Mesenchymal stem cell (in vitro differentiated cells and primary cell): Measurements from ENCODE around the gene SEMA5B.

Experiments used
- DNase-seq: peaks from one replicate; pipeline ENCODE4 v3.0.0-alpha.2; 2013
- H2AFZ ChIP-seq: one replicate; pipeline ENCODE4 v1.6.1; 2013; ENCODE audit warnings: low read depth, mild to moderate bottlenecking, control low read depth, inconsistent platforms, low read length, moderate library complexity
- H2AK5ac ChIP-seq: 2 replicates; pipeline ENCODE4 v1.6.1; 2013; ENCODE audit warnings: low read length, moderate library complexity, mild to moderate bottlenecking, inconsistent platforms; ENCODE audit not compliant: severe bottlenecking
- H2BK120ac ChIP-seq: one replicate; pipeline ENCODE4 v1.6.1; 2013; ENCODE audit warnings: low read depth, mild to moderate bottlenecking, inconsistent platforms, low read length, moderate library complexity
- H2BK12ac ChIP-seq, 2 experiments: one replicate each; pipeline ENCODE4 v1.6.1; 2013; ENCODE audit warnings: inconsistent platforms in 2 of 2, low read length in 2 of 2, mild to moderate bottlenecking in 2 of 2, moderate library complexity in 2 of 2, control low read depth in 1 of 2
- H2BK15ac ChIP-seq: one replicate; pipeline ENCODE4 v1.6.1; 2013; ENCODE audit warnings: mild to moderate bottlenecking, low read depth, inconsistent platforms; ENCODE audit not compliant: poor library complexity, severe bottlenecking
- H2BK5ac ChIP-seq: 2 replicates; pipeline ENCODE4 v1.6.1; 2013; ENCODE audit warnings: low read depth, mild to moderate bottlenecking, low read length, control low read depth, inconsistent platforms; ENCODE audit not compliant: poor library complexity, severe bottlenecking
- H3K14ac ChIP-seq, 2 experiments: one replicate each; pipeline ENCODE4 v1.6.1; 2013; ENCODE audit warnings: inconsistent platforms in 2 of 2, low read length in 2 of 2, control low read depth in 1 of 2, mild to moderate bottlenecking in 1 of 2, moderate library complexity in 1 of 2
- H3K18ac ChIP-seq, 2 experiments: one replicate each; pipeline ENCODE4 v1.6.1; 2013; ENCODE audit warnings: inconsistent platforms in 2 of 2, low read length in 2 of 2, control low read depth in 1 of 2, low read depth in 1 of 2, mild to moderate bottlenecking in 1 of 2
- H3K23ac ChIP-seq, 2 experiments: one replicate each; pipeline ENCODE4 v1.6.1; 2013; ENCODE audit warnings: inconsistent platforms in 2 of 2, low read length in 2 of 2, mild to moderate bottlenecking in 2 of 2, moderate library complexity in 2 of 2, control low read depth in 1 of 2
- H3K27ac ChIP-seq: 2 replicates; pipeline ENCODE4 v1.5.1; 2013; ENCODE audit warnings: mild to moderate bottlenecking, moderate library complexity, low read length, control low read depth, inconsistent platforms; ENCODE audit not compliant: poor library complexity, severe bottlenecking
- H3K27me3 ChIP-seq, 2 experiments: 2 replicates each; pipeline versions ENCODE4 v1.6.1 to v1.7.0; 2013; ENCODE audit warnings: low read length in 2 of 2, mild to moderate bottlenecking in 2 of 2, moderate library complexity in 2 of 2, control low read depth in 1 of 2, inconsistent platforms in 1 of 2; ENCODE audit not compliant: control insufficient read depth in 1 of 2, insufficient read depth in 1 of 2
- H3K36me3 ChIP-seq, 2 experiments: 2 replicates each; pipeline versions ENCODE4 v1.6.1 to v1.7.0; 2013; ENCODE audit warnings: low read length in 2 of 2, control low read depth in 1 of 2, inconsistent platforms in 1 of 2, low read depth in 1 of 2, mild to moderate bottlenecking in 1 of 2; ENCODE audit not compliant: insufficient read depth in 2 of 2, control insufficient read depth in 1 of 2
- H3K4ac ChIP-seq, 2 experiments: one replicate each; pipeline ENCODE4 v1.6.1; 2013; ENCODE audit warnings: inconsistent platforms in 2 of 2, low read length in 2 of 2, mild to moderate bottlenecking in 2 of 2, moderate library complexity in 2 of 2, control low read depth in 1 of 2, low read depth in 1 of 2
- H3K4me1 ChIP-seq: 2 replicates; pipeline ENCODE4 v1.6.1; 2013; ENCODE audit warnings: low read depth, low read length, control low read depth; ENCODE audit not compliant: control insufficient read depth, insufficient read depth
- H3K4me2 ChIP-seq: 2 replicates; pipeline ENCODE4 v1.6.1; 2013; ENCODE audit warnings: low read length, mild to moderate bottlenecking, inconsistent platforms; ENCODE audit not compliant: poor library complexity, severe bottlenecking
- H3K4me3 ChIP-seq, 2 experiments: 2 replicates each; pipeline versions ENCODE4 v1.5.1 to v1.7.0; 2013; ENCODE audit warnings: low read length in 2 of 2, mild to moderate bottlenecking in 2 of 2, control low read depth in 1 of 2, low read depth in 1 of 2; ENCODE audit not compliant: insufficient read depth in 1 of 2
- H3K79me1 ChIP-seq: replicated peaks from 2 replicates; pipeline ENCODE4 v1.6.1; 2013; ENCODE audit warnings: mild to moderate bottlenecking, control low read depth, low read length, inconsistent platforms; ENCODE audit not compliant: poor library complexity, severe bottlenecking
- H3K9ac ChIP-seq: 2 replicates; pipeline ENCODE4 v1.7.0; 2013; ENCODE audit warnings: mild to moderate bottlenecking, low read length, moderate library complexity
- H3K9me3 ChIP-seq: 2 replicates; pipeline ENCODE4 v1.7.0; 2013; ENCODE audit warnings: mild to moderate bottlenecking, low read length; ENCODE audit not compliant: control insufficient read depth
- H4K8ac ChIP-seq: one replicate; pipeline ENCODE4 v1.6.1; 2013; ENCODE audit warnings: inconsistent platforms, mild to moderate bottlenecking, low read length, moderate library complexity
- H4K91ac ChIP-seq: one replicate; pipeline ENCODE4 v1.6.1; 2013; ENCODE audit warnings: mild to moderate bottlenecking, low read length, inconsistent platforms
- WGBS: methylation state at CpG from one replicate; pipeline ENCODE4 v1.1.7; 2013; ENCODE audit warnings: mixed read lengths; 5-methylcytosine and 5-hydroxymethylcytosine counted together

SEMA5B gene

DNA sequence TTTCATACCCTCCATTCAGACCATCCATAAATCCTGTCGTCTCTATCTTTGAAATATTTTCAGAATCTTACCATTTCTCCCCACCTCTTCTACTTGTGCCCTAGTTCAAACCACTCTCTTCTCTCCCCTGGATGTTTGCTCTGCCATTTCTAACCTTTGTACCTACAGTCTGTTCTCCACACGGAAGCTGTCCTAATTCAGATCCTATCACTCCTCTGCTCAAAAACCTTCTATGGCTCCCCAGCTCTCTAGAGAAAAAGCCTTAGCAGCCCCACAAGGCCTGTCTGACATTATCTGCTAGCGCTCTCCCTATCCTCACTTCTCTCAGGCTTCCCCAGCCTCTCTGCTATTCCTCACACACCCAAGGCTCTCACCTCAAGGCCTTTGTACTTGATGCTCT is 4.5 kb upstream of the SEMA5B start:
- no peak for DNase-seq
- no peak overlapping the region for H3K4ac ChIP-seq
- H3K79me1 ChIP-seq: no peaks in the 10 kb centered on the region
- H3K4me3 ChIP-seq: no peak overlapping the region
- H2BK12ac ChIP-seq: no peak overlapping the region
- no peak overlapping the region for H4K91ac ChIP-seq
- no peak overlapping the region for H2BK5ac ChIP-seq
- no peak overlapping the region for H3K27ac ChIP-seq
- H3K18ac ChIP-seq: no peak overlapping the region
- no peak overlapping the region for H3K23ac ChIP-seq
- H4K8ac ChIP-seq: no peak overlapping the region
- WGBS: 91% methylated on average over 3 of the region's 3 CpGs
- H2BK15ac ChIP-seq: no peak overlapping the region
- H3K4me1 ChIP-seq: peaks cover 14% of the 10 kb centered on the region
- H3K14ac ChIP-seq: no peak overlapping the region
- no peak overlapping the region for H2BK120ac ChIP-seq
- no peak overlapping the region for H3K9ac ChIP-seq
- no peak overlapping the region for H3K4me2 ChIP-seq
- peaks cover 67 to 73% of the 10 kb centered on the region in 2 experiments for H3K27me3 ChIP-seq
- no peaks in the 10 kb centered on the region for H3K9me3 ChIP-seq
- no peak overlapping the region for H2AFZ ChIP-seq
- no peaks in the 10 kb centered on the region for H3K36me3 ChIP-seq
- no peak overlapping the region for H2AK5ac ChIP-seq

DNA sequence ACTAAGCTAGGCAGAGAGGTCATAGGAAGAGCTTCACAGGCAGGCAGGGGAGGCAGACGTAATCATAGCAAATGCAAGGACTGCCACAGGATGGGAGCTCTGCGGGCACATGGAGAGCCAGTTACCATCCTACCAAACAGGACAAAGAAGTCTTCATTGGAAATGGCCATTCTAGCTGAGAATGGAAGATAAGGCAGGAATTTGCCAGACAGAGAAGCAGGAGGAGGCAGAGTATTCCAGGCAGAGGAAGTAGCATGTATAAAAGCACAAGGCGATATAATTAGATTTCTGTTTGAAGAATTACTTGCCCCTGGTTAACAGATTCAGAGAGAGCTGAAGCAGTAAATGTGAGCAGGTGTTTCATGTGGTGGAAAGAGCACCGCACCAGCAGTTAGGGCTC is 3.5 kb upstream of the SEMA5B start:
- Histone ChIP-seq H4K91ac (no peak overlapping the region), H4K8ac (no peak overlapping the region), H3K4me2 (no peak overlapping the region), H3K14ac (peak overlapping the region in 1 of 2 experiments; percentile 26), H3K4ac (no peak overlapping the region), H3K9me3 (no peaks in the 10 kb centered on the region), H2BK120ac (no peak overlapping the region), H3K4me3 (no peak overlapping the region), H2BK5ac (no peak overlapping the region), H2BK15ac (no peak overlapping the region), H3K23ac (no peak overlapping the region), H3K9ac (no peak overlapping the region), H3K27me3 (peaks cover 76 to 78% of the 10 kb centered on the region in 2 experiments), H3K27ac (no peak overlapping the region), H3K18ac (no peak overlapping the region), H3K4me1 (peaks cover 23% of the 10 kb centered on the region), H3K79me1 (no peaks in the 10 kb centered on the region), H3K36me3 (no peaks in the 10 kb centered on the region), H2AK5ac (no peak overlapping the region), H2AFZ (no peak overlapping the region), H2BK12ac (no peak overlapping the region)
- 80% methylated on average over 4 of the region's 4 CpGs for WGBS
- no peak for DNase-seq

DNA sequence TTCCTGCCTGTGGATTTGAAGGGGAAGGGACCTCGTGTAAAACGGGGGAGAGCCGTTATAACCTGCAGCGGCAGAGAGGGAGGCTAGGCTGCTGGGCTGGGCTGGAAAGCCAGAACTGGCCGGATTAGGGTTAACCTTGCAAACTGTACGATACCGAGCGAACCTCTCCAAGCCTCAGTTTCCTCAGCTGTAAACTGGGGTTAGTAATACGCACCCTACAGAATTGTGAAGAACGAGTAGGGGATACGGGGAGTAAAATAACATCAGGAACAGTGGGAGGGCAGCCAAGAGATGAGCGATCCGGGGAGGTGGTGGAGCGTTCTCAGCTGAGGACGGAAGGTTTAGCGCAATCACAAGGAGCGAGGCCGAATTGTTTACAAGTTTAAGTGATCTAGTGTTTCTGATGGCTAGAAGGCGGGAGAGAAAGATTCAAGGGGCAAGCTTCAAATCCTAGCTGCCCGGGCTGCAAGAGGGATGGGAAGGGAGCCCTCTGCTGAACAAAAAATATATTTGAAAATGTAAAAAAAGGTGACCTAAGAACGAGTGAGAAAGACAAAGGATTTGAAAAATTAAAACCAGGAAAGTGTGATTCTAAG is 768 bp upstream of the SEMA5B start:
- peak overlapping the region in 1 of 2 experiments; percentile 61 for H3K18ac ChIP-seq
- H3K4ac ChIP-seq: no peak overlapping the region
- H3K79me1 ChIP-seq: no peaks in the 10 kb centered on the region
- no peak overlapping the region for H2BK120ac ChIP-seq
- H4K91ac ChIP-seq: no peak overlapping the region
- H3K27ac ChIP-seq: no peak overlapping the region
- no peaks in the 10 kb centered on the region for H3K36me3 ChIP-seq
- H3K9ac ChIP-seq: peak overlapping the region; percentile 51
- DNase-seq: peak; percentile 87
- peak overlapping the region; percentile 18 for H2AFZ ChIP-seq
- H4K8ac ChIP-seq: no peak overlapping the region
- peaks cover 91 to 92% of the 10 kb centered on the region in 2 experiments for H3K27me3 ChIP-seq
- peak overlapping the region; percentile 46 to 77 for H3K4me3 ChIP-seq
- WGBS: under 1% methylated on average over 21 of the region's 21 CpGs
- H3K4me2 ChIP-seq: peak overlapping the region; percentile 95
- no peak overlapping the region for H2AK5ac ChIP-seq
- no peak overlapping the region for H2BK15ac ChIP-seq
- no peak overlapping the region for H3K14ac ChIP-seq
- no peak overlapping the region for H3K23ac ChIP-seq
- no peak overlapping the region for H2BK5ac ChIP-seq
- peaks cover 11% of the 10 kb centered on the region for H3K9me3 ChIP-seq
- H2BK12ac ChIP-seq: peak overlapping the region in 1 of 2 experiments; percentile 25
- peaks cover 23% of the 10 kb centered on the region for H3K4me1 ChIP-seq

DNA sequence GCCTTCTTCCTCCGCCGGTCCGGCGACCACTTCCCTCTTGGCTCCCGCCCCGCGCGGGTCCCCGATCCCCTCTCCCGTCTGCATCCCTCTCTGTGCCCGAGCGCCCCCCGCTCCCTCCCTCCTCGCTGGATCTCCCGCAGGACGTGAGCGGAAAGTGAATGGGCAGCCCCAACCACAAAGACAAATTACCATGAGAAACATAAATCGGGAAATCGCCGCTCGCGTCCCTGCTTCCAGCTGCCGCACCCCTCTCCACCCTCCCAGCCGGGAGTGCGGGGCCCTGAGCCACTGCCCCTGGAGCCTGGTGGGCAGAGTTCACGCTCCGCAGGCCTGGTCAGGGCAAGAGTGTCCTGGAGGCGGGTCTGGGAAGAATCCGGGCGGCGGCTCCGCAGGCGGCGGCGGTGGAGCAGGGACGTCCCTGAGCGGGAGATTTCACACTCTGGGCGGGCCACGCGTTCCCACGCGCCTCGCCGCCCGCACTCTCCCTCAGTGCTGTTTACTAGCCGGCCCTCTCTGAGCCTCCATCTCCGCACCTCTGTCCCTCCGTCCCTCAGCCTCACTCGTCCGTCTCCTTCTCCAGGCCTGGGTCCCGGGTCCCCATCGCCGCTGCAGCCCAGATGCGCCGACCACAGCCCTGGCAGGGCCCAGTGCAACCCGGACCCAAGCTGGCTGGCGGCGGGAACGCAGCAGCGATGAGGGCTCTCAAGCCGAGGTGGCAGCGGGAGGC is 835 bp downstream of the SEMA5B start:
- WGBS: 1% methylated on average over 49 of the region's 62 CpGs
- Histone ChIP-seq H2AK5ac (no peak overlapping the region), H3K27me3 (peaks cover 94 to 95% of the 10 kb centered on the region in 2 experiments), H3K4ac (no peak overlapping the region), H2AFZ (peak overlapping the region; percentile 67), H3K9me3 (peaks cover 11% of the 10 kb centered on the region), H3K9ac (no peak overlapping the region), H4K8ac (no peak overlapping the region), H4K91ac (no peak overlapping the region), H3K23ac (peak overlapping the region in 1 of 2 experiments; percentile 100), H3K14ac (peak overlapping the region in 1 of 2 experiments; percentile 79), H3K36me3 (no peaks in the 10 kb centered on the region), H2BK12ac (no peak overlapping the region), H3K18ac (no peak overlapping the region), H3K27ac (no peak overlapping the region), H3K4me3 (peak overlapping the region; percentile 45 to 77), H2BK15ac (no peak overlapping the region), H3K4me1 (peaks cover 23% of the 10 kb centered on the region), H2BK5ac (no peak overlapping the region), H3K4me2 (peak overlapping the region; percentile 95), H3K79me1 (no peaks in the 10 kb centered on the region), H2BK120ac (no peak overlapping the region)
- peak; percentile 17 for DNase-seq
